PC-3 (cell line): Measurements from ENCODE around the gene GAL.

Source experiments
- CTCF ChIP-seq: fragments of 300-600 bp; sonication (generic); conservative IDR thresholded peaks from 2 replicates; pipeline ENCODE4 v1.5.1; 2017; ENCODE audit warnings: antibody characterized with exemption, low read depth, mild to moderate bottlenecking, low read length
- EZH2 ChIP-seq: fragments of 300-600 bp; sonication (generic); IDR thresholded peaks from one replicate; pipeline ENCODE4 v1.6.1; 2017; ENCODE audit warnings: antibody characterized with exemption, mild to moderate bottlenecking, low read length; ENCODE audit not compliant: unreplicated experiment
- EZH2phosphoT487 ChIP-seq: fragments of 300-600 bp; sonication (generic); IDR thresholded peaks from 2 replicates; pipeline ENCODE4 v1.6.1; 2018; ENCODE audit warnings: mild to moderate bottlenecking, antibody characterized with exemption, low read length, borderline replicate concordance

GRCh38 chr11:68690671-68691401 is 6.5 kb downstream of the GAL start:
- peak; percentile 55 for TF ChIP-seq CTCF
- TF ChIP-seq EZH2 = no peak
- TF ChIP-seq EZH2phosphoT487 = no peak
